Stimulated activated CD4-positive, alpha-beta T cell treated with anti-CD3 and anti-CD28 coated beads, Interleukin-4, amount 100 ng/mL, for 24 hours (primary cell): Measurements from ENCODE around the gene MRGPRF.
A peak's percentile ranks its signal among the peaks of the same experiment; 100 is the strongest.

Experiments used
- DNase-seq: peaks from one replicate; pipeline ENCODE4 v3.0.0-alpha.2; 2020

The MRGPRF gene

DNA sequence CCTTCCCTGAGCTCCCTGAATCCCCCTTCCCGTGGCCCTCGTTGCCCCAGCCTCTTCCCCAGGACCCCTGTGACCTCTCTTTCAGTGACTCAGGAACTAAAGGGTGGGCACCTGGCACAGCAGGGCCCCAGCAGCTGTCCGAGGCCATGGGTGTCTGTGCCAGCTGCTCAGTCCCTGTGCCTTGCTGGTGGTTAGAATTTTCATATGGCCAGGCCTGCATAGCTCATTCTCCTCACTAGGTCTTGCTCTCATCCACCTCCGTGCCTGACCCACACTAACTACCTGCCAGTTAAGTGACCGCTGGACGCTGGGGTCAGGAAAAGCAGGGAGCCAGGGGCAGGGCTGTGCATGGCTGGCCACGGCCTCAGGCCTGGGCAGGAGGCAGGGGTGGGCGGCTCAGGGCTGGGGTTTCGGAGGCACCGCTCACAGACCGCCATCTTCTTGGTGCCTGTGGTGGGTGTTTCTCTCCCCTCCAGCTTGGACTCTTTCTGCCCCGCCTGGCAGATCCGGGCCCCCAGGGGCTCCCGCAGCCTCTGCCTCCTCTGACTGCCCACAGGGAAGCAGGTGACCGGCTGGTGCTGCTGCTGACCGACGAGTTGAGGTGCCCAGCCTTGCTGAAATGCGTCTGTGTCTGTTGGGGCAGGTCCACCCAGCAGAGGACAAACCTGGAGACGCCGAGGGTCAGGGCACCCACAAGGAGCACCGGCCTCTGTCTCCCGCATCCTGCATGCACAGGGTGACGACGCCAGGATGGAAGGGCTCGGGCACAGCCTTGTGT, 52.6 kb downstream of the MRGPRF start:
- no peak for DNase-seq

DNA sequence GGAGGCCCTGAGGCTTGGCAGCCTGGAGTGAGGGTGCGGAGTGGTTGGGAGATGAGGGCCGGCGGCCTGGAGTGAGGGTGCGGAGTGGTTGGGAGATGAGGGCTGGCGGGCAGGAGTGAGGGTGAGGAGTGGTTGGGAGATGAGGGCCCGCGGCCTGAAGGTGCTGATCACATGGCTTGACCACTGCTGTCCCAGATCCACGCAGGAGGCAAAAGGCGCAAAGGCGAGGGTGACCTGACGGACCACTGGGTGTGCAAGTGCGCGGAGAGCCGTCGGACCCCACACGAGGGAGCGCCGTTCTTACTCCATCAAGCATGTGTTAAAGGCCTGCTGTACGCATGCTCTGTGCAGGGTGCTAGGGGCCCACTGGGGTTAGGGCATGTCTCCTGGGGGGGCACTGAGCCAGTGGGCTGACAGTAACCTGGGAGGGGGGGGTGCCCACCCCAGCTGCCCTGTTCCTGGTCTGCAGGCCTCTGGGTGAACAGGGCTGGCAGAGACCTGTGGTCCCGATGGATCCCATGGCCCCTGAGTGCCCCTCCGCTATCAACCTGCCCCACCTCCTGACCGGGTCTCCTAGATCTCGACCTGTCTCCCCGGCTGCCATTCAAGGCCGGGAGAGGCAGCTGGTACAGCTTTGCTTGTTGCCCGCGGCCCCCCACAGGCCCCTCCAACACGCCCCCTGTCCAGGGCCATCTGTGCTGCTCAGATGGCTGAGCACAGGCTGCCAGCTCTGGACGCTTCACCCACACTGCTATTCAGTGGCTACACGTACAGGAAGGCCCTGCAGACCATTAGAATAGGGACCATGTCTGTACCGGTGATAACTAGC, 53.4 kb downstream of the MRGPRF start:
- DNase-seq: no peak

DNA sequence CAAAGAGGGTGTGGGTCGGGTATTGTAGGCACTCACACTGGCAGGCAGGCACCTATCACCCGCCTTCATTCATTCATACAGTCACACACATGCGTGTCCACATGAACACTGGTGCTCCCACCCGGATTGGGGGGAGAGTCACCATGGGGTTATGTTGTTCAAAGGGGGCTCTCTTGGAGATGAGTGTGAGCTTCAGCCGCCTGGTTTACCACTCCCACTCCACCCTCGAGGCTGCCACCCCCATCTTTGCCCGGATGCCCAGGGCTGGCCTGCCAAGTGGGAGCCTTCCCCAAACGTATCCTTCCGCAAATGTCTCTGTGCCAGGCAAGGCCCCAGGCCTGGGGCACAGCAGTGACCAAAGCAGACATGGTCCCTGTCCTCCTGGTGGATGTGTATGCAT, 54.8 kb downstream of the MRGPRF start:
- DNase-seq: no peak

DNA sequence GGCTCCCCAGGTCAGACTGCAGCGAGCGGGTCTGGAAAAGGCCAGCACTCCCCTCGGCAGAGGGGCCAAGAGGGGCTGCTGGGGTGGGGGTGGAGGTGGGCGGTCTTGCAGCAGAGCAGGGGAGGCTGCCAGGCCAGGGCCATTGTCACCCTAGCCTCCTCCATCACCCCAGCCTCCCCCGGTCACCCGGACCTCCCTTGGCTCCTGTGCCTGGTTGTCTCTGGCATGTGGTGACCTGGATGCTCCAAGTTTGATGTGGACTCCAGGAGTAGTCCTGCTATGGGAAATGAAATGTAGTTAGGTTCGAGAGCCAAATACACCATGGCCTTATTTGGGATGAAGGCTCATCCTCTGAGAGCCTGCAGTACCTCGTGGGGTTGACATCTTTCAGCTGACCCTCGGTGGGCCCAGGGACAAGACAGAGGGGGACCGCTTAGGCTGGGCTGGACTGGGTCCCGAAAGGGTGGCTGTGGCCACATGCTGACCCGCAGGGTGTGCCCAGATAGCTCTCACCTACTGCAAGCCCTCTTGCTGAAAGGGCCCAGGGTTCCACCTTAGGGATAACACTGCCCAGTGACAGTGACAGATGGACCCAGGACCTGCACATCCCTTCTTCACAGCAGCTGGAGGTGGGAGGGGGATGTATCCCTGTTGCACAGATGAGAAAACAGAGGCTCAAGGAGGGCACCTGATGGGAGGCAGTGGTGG, 56.3 kb downstream of the MRGPRF start:
- DNase-seq: no peak

DNA sequence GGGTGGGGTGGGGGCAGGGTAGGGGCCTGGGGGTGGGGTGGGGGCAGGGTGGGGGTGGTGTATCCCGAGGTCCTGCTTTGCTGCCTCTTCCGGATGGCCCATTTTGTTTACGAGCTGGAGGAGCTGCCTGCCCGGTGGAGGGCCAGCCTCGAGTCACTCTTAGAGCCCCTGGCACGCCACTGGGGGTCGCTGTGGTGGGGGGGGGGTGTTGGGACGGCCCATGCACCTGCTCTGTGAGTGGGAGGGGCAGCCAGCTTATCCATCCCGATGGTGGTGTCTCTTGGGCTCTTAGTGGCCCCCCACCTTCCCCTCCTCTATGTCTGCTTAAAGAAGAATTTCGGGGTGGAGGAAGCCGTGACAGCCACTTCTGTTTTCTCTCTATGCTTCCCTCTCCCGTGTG, 56.9 kb downstream of the MRGPRF start:
- peak; percentile 22 for DNase-seq

DNA sequence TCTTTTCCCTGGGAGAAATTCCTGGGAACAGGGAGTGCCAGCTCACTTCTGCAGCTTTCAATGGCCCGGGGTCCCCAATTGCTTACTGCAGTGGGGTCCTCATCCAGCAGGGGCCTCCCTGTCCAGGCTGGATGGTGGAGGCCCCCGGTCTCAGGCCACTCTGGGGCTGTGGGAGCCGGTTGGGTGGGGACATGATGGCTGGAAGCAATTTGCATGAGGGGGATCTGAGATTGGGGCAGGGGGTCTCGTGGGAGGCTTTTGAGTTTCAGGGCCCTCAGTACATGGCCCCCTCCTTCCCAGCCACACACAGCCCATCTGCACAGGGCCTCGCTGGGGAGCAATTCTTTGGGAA, 57.5 kb downstream of the MRGPRF start:
- no peak for DNase-seq

DNA sequence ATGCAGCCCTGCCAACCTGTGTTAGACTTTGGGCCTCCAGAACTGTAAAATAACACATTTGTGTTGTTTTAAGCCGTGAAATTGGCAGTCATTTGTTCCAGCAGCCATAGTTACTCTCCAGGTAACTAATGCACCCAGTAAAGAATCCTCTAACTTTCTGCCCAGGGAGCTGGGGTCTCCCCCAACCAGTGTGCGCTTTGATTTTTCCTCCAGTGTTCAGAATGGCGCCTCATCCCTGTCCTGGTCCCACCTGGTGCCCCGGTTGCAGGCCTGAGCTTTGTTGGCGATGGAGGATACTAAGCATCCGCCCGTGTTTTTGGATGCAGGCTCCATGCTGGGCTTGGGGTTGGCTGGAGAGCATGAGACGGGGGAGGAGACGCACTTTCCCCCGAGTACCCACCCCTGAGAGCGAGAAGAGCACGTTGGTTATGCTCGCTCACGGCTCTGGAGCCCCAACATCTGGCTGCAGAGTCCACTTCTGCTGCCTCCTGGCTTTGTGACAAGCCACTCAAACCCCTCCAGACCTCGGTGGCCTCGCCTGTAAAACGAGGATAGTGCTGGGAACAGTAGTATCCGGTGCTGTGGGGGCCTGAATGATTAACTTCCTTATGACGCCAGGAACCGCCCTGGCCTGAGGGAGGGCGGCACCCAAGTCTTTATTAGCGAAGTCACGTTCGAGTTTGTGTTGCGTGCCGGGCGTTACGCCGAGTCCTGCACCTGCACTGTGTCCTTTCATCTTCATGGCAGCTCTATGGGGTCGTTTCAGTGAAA, 58.0 kb downstream of the MRGPRF start:
- DNase-seq: no peak
